AG10803 (cell line): ENCODE data around the gene AQP5.
A peak's percentile ranks its signal among the peaks of the same experiment; 100 is the strongest.

ENCODE experiments used
- DNase-seq: peaks from one replicate; pipeline ENCODE4 v3.0.0; 2010; ENCODE audit warnings: low read depth
- H3K4me3 ChIP-seq: 2 replicates; pipeline ENCODE4 v1.5.1; 2011; ENCODE audit warnings: mild to moderate bottlenecking, low read length, control low read depth
- TF ChIP-seq, protein P1 (sequence below): conservative IDR thresholded peaks from 2 replicates; pipeline ENCODE4 v1.5.1; 2011; ENCODE audit warnings: mild to moderate bottlenecking, low read length, control low read depth, inconsistent platforms

Gene AQP5

DNA sequence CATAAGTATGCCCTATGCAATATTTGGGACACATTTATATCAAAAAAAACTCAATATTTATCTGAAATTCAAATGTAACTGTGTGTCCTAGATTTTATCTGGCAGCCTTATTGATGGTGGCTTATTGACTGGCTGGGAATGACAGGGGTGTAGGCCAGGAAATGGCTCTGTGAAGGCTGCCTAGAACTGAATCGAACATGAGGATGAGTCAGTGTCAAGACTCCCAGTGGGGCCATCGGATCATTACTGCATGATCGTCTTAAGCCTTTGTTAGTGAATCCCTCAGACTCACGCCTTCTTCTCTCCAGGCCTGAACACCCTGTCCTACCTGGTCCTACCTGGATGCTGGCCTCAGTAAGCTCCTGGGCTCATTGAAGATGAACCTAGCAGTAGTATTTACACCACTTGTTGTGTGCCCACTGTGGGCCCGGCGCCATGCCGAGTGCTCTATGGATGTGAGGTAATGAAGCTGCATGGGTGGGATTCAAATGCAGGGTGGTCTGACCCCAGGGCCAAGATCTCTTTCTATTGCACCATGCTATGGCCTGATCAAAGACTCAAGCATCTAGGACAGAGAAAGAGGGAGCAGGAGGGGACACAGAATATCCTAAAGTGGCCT is 36.9 kb upstream of the AQP5 start:
- TF ChIP-seq, protein P1, sequence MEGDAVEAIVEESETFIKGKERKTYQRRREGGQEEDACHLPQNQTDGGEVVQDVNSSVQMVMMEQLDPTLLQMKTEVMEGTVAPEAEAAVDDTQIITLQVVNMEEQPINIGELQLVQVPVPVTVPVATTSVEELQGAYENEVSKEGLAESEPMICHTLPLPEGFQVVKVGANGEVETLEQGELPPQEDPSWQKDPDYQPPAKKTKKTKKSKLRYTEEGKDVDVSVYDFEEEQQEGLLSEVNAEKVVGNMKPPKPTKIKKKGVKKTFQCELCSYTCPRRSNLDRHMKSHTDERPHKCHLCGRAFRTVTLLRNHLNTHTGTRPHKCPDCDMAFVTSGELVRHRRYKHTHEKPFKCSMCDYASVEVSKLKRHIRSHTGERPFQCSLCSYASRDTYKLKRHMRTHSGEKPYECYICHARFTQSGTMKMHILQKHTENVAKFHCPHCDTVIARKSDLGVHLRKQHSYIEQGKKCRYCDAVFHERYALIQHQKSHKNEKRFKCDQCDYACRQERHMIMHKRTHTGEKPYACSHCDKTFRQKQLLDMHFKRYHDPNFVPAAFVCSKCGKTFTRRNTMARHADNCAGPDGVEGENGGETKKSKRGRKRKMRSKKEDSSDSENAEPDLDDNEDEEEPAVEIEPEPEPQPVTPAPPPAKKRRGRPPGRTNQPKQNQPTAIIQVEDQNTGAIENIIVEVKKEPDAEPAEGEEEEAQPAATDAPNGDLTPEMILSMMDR, result no peak

DNA sequence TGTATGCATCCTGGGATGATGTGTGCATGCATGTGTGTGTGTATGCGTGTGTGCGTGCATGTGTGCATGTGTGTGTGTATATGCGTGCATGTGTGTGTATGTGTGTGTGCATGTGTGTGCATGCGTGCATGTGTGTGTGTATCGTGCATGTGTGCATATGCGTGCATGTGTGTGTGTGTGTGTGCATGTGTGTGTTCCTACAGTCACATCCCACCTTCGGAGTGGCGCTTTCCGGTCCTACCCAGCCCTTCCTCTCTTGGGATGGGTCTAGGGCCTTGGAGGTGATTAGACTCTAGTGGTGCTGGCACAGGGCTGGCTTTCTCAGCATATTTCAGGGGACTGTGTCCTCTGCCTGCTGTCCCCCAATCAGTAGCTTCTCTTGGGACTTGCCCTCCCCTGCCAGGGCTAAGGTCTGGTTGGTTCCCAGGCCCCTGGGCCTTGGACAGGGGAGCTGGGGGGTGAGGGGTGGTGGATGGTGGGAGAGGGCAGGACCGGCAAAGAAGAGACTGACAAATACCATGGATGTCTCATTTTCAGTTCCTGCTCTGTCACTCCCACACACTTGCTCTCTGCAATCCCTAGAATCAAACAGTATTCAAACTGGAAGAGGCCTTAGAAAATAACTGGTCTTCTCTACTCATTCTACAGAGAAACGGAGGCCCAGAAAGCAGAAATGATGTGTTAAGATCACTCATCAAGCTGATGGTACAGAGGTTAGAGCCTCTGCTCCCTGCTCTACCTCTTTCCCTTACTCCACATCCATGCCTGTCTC is 36.1 kb upstream of the AQP5 start:
- no peak overlapping the region for H3K4me3 ChIP-seq
- TF ChIP-seq, protein P1, result no peak
- no peak for DNase-seq

More for the DNA sequence above, 36.9 kb upstream of the AQP5 start:
- H3K4me3 ChIP-seq, result no peak overlapping the region
- no peak for DNase-seq

DNA sequence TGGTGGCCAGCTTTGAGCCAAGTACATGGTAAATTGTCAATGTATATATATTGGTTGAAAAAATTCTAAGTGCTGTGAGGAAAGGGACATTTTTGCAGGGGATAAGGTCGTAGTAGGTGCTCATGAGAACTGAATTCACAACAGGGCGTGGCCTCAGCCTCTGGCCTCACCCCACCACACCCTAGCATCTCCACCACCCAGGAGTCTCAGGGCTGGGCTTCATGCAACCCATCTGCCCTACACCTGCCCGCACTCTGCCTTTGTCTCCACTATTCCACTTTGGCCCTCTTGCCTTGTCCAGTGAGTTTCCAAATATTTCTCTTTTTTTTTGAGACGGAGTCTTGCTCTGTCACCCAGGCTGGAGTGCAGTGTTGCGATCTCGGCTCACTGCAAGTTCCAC is 33.2 kb upstream of the AQP5 start:
- DNase-seq, result no peak

DNA sequence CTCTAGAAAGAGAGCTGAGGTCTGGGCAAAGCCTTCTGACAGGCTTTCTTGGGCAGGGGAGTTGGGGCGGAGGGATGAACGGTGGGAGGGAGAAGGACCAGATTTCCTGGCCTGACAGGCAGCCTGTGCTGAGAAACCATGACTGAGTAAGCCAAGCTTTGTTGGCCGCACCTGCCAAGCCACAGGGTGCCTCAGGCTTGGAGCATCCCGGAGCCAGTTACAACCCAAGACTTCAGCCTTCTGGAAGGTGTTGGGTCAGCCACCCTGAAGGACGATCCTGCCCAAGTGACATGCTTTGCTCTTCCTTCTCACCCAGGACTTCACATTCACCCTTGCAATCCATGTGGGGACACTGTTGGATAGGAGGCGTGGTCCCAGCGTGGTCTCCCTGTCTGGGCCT is 32.1 kb upstream of the AQP5 start:
- no peak overlapping the region for H3K4me3 ChIP-seq
- no peak for DNase-seq
- TF ChIP-seq, protein P1, result no peak

More for the DNA sequence above, 33.2 kb upstream of the AQP5 start:
- no peak overlapping the region for H3K4me3 ChIP-seq
- TF ChIP-seq, protein P1, result no peak

DNA sequence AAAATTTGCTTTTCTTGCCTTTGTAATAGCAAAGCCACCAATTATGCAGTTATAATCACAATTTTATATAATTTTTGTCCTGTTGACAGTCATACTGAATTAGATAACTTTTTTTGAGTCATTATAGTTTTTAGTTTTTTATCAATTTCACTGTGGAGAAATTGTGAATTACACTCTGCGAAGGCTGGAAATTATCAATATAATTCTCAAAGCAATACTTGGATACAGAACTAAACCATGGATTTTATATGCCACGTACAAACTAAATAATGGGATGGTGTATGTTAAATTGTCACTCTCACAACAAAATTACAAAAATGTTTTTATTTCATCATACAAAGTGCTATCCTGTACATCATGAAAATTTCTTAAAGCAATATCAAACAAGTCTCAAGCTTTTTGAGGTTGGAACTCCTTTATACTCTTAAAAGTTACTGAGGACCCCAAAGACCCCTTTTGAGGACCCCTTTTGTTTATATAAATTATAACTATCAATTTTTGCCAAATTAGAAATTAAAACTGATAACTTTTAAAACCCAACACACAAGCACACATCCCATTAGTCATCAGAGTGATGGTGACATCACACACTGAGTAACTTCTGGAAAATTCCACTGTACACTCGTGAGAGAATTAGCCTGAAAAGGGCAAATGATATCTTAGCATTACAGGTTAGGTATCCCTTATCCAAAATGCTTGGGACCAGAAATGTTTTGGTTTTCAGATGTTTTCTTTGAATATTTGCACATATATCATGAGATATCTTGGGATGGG is 31.0 kb upstream of the AQP5 start:
- DNase-seq, result peak; percentile 43
- no peak overlapping the region for H3K4me3 ChIP-seq
- TF ChIP-seq, protein P1, result no peak

DNA sequence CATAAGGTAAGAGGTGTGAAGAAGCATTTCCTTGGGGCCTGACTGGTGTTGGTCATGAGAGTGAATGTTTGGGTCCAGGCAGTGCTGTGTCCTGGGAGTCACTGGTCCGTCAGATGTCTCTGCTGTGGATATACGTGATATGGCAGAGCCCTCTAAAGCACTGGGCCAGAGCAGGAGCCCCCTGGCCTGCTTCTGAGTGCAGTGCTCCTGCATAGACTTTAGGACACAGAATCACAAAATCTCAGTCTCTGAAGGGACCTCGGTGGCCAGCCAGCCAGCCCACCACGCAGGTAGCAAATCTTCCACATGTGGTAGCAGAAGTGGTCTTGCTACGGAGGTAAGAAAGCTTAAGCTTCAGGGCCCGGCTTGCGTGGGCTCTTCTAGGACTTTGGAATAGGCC is 29.6 kb upstream of the AQP5 start:
- no peak overlapping the region for H3K4me3 ChIP-seq
- TF ChIP-seq, protein P1, result no peak
- DNase-seq, result no peak
